SHP77 treated with DMSO at 0.1 percent for 48 hours (cell line): ENCODE results near the gene BAD.

ENCODE experiments used
- DNase-seq: peaks from one replicate; lab custom pipeline; 2025; lab: John Stamatoyannopoulos, UW

BAD gene

GRCh38 chr11:64275841-64276240 lies 8.6 kb downstream of the BAD start:
- no peak for DNase-seq

GRCh38 chr11:64275031-64275800 lies 9.2 kb downstream of the BAD start:
- no peak for DNase-seq

- peak; percentile 98 for DNase-seq
Measured at GRCh38 chr11:64269540-64270220, 14.8 kb downstream of the BAD start.

- DNase-seq = no peak
Measured at GRCh38 chr11:64268893-64269539, 15.4 kb downstream of the BAD start.

GRCh38 chr11:64268025-64268892 lies 16.2 kb downstream of the BAD start:
- DNase-seq = no peak

GRCh38 chr11:64267207-64267945 lies 17.1 kb downstream of the BAD start:
- DNase-seq = no peak

- DNase-seq = no peak
Measured at GRCh38 chr11:64266339-64266738, 18.1 kb downstream of the BAD start.

DNA sequence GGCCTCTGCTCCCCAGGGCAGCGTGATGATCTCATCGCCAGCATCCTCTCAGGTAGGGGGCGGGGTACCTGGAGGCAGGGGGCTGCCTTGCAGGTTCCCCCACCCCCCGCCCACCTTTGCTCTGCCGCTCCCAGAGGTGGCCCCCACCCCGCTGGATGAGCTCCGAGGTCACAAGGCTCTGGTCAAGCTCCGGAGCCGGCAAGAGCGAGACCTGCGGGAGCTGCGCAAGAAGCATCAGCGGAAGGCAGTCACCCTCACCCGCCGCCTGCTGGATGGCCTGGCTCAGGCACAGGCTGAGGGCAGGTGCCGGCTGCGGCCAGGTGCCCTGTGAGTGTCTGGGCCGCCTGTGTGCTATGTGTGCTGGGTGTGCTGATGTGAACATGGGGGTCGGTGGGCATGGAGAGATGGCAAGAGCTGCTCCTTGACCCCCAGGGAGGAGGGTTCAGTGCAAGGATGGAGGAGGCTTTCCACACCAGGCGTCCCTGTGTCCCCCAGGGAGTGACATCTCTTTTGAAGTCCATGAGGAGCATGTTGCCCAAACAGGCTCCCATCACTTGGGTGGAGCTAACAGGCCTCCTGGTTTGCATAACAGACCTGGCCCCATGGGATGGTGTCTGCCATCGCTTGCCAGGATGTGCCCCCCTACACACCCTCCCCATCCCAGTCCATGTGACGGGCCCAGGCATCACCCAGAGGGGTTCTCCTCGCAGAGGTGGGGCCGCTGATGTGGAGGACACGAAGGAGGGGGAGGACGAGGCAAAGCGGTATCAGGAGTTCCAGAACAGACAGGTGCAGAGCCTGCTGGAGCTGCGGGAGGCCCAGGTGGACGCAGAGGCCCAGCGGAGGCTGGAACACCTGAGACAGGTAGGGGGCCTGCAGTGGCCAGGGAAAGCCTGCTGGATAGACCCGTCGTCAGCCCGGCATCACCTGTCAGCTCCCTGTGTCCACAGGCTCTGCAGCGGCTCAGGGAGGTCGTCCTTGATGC lies 19.0 kb downstream of the BAD start:
- DNase-seq = no peak

GRCh38 chr11:64264371-64264852 lies 20.1 kb downstream of the BAD start:
- DNase-seq = no peak

DNA sequence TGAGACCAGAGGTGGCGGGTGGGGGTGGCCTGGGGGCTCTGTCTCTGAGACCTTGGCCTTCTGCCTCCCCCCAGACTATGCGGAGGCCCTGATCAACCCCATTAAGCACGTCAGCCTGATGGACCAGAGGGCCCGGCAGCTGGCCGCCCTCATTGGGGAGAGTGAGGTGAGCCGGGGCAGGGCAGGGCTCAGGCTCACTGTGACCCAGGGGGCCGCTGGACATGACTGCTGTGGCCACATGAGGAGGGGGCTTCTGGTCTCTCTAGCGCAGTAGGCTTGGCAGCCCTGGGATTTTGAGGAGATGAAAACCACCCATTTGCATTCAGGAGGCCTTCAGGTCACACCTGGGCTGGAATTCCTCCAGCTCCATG lies 20.5 kb downstream of the BAD start:
- DNase-seq = no peak

GRCh38 chr11:64263021-64263946 lies 21.2 kb downstream of the BAD start:
- no peak for DNase-seq

DNA sequence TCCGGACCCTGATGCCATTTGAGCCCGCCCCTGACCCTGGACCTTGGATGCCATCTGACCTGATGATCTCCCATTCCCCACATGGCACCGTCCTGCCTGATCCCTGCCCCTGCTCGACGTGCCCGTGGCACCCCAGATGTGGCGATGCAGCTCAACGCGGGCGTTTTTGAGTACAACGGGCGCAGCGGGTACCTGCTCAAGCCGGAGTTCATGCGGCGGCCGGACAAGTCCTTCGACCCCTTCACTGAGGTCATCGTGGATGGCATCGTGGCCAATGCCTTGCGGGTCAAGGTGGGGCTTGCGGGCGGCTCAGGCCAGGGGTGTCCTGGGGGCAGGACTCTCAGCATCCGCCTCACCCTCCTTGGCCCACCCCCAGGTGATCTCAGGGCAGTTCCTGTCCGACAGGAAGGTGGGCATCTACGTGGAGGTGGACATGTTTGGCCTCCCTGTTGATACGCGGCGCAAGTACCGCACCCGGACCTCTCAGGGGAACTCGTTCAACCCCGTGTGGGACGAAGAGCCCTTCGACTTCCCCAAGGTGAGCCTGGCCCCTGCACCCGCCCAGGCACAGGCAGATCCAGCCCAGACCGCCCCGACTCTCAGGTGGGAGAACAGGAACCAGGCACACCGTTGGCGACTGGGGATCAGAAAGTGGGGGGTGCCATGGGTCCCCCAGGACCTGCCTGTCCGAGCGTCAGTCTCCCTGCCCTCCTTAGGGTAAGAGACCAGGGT lies 22.0 kb downstream of the BAD start:
- no peak for DNase-seq

DNA sequence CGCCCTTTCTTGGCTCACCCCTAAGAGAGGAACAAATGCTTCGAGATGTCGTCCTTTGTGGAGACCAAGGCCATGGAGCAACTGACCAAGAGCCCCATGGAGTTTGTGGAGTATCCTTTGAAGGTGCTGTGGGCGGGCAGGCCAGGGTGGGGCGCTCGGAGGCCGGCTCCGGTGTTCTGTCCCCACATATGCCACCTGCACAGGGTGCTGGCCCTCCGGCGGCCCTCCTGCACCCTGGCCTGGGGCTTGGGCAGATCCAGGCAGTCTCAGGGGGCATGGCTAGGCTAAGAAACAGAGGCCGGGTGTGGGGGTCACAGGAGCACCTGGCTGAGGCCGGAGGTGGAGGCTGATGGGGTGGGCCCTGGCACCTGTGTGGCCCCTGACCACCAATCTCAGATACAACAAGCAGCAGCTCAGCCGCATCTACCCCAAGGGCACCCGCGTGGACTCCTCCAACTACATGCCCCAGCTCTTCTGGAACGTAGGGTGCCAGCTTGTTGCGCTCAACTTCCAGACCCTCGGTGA lies 22.8 kb downstream of the BAD start:
- no peak for DNase-seq

DNA sequence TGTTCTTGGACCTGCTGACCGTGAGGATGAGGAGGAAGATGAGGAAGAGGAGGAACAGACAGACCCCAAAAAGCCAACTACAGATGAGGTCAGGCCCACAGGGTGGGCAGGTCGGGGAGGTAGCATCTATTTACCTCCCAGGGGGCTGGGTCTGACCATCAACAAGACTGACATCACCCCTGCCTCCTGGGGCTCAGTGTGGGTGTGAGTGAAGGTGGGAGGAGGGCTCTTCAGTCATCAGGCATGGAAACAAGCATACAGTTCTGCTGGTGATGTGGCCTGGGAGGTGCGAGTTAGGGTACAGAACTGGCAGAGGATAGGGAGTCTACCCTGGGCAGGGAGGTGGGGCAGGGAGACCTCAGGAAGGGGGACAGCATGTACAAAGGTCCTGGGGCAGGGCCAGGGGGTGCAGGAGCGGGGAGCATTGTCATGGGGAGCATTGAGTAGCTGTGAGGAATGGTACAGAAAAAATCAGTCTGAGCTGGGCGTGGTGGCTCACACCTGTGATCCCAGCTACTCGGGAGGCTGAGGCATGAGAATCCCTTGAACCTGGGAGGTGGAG lies 24.2 kb downstream of the BAD start:
- DNase-seq = no peak

DNA sequence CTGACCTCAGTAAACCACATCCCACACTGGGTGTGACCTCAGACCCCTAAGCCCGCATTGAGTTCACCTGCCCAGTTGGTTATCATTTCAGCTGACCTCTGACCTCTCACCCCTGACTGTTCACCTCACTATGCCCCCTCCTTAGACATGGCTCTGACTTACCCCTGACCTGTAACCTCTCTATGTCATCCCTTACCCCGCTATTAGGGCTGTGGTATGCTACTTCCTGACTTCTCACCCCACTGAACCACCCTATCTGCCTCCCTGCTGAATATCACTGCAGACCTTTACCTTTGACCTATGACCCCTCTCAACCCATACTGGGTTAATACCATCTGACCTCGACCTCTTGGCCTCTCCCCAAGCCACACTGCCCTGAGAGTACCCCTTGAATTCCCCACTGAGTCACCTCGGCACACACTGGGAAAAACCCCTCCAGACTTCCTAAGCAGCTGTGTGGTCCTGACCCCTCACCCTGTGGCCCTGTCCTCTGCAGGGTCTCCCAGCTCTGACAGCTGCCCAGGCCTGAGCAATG lies 24.9 kb downstream of the BAD start:
- DNase-seq = no peak

DNA sequence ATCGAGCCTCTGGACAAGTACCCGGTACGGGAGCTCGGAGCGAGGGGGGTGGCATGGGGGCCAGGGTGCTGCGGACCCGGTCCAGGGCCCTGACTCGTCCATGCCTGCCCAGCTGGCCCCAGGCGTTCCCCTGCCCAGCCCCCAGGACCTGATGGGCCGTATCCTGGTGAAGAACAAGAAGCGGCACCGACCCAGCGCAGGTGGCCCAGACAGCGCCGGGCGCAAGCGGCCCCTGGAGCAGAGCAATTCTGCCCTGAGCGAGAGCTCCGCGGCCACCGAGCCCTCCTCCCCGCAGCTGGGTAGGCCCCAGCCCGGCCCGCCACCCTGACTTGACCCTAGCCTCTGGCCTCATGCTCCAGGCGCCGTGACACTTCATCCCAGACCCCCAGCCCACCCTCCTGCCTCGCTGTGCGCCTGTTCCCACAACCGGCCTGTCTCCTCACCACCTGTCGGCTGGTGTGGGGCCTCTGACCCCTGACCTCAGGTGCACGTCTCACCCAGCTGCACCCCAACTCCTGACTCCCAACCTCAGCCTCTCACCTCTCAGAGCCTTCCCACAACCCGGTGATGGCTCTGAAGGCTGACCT lies 25.4 kb downstream of the BAD start:
- no peak for DNase-seq

GRCh38 chr11:64258356-64258755 lies 26.1 kb downstream of the BAD start:
- no peak for DNase-seq
